HG02870 (cell line): ENCODE measurements around the gene LGALS3BP.
"Not testable (repeated sequence)": the region's sequence is repeated elsewhere in the genome, so short reads cannot be mapped to it uniquely, and the experiment has no call there.

Experiments
- ATAC-seq: cut with Tn5 transposase; IDR thresholded peaks from one replicate; pipeline ENCODE4 v1.9.1; 2021; ENCODE audit warnings: mild to moderate bottlenecking, moderate library complexity; ENCODE audit not compliant: unreplicated experiment

LGALS3BP gene

GRCh38 chr17:78979780-78980623 lies at the start of gene LGALS3BP:
LGALS3BP (minus strand) TSS chr17:78979923; CDS start chr17:78977191, 2,732 bp downstream.
- ATAC-seq, result no peak

- no peak for ATAC-seq
Measured at GRCh38 chr17:79028496-79029326, 49.0 kb upstream of the LGALS3BP start.

GRCh38 chr17:79027925-79028491 lies 48.3 kb upstream of the LGALS3BP start:
- ATAC-seq, result no peak

- no peak for ATAC-seq
Measured at GRCh38 chr17:79027274-79027924, 47.7 kb upstream of the LGALS3BP start.

GRCh38 chr17:79026376-79027273 lies 46.9 kb upstream of the LGALS3BP start:
- no peak for ATAC-seq

GRCh38 chr17:79024901-79025737 lies 45.4 kb upstream of the LGALS3BP start:
- ATAC-seq, result no peak

GRCh38 chr17:79023886-79024771 lies 44.4 kb upstream of the LGALS3BP start, which contains the start of gene C1QTNF1:
C1QTNF1 (plus strand) TSS chr17:79024169; CDS start chr17:79043969, 19,800 bp downstream.
- no peak for ATAC-seq

- no peak for ATAC-seq
Measured at GRCh38 chr17:79023180-79023705, 43.5 kb upstream of the LGALS3BP start.

GRCh38 chr17:79022507-79022991 lies 42.8 kb upstream of the LGALS3BP start:
- no peak for ATAC-seq

- not testable (repeated sequence) for ATAC-seq
Measured at GRCh38 chr17:79021929-79022328, 42.2 kb upstream of the LGALS3BP start.

- ATAC-seq, result no peak
Measured at GRCh38 chr17:79020631-79021301, 41.0 kb upstream of the LGALS3BP start.

- ATAC-seq, result no peak
Measured at GRCh38 chr17:79019632-79020584, 40.2 kb upstream of the LGALS3BP start.

- ATAC-seq, result no peak
Measured at GRCh38 chr17:79019261-79019631, 39.5 kb upstream of the LGALS3BP start.

GRCh38 chr17:79018370-79018695 lies 38.6 kb upstream of the LGALS3BP start:
- no peak for ATAC-seq

GRCh38 chr17:79017546-79018369 lies 38.0 kb upstream of the LGALS3BP start:
- ATAC-seq, result no peak
